Muscle of back (tissue), 11 donors: Measurements from ENCODE around the gene SCN1B. TPM values are rescaled to one million over a fixed set of nuclear protein-coding genes. Genes with fewer than 3 reads are reported as not detected.
"Not testable (repeated sequence)": the region's sequence is repeated elsewhere in the genome, so short reads cannot be mapped to it uniquely, and the experiment has no call there.

ENCODE experiments used
- DNase-seq, 3 donors: peaks; one replicate each; pipeline versions ENCODE4 v3.0.0 to v3.0.0-alpha.2; 2013
- polyA plus RNA-seq, 10 donors: library from polyadenylated mRNA; unstranded; fragments of 120-200 nt; gene quantifications; one replicate each; pipeline ENCODE4 v1.2.1, GENCODE V29; 2013; ENCODE audit not compliant: insufficient read length in 10 of 10

SCN1B gene
- polyA plus RNA-seq, 10 donors: 1.9 to 7.8 (median 4.5) TPM

DNA sequence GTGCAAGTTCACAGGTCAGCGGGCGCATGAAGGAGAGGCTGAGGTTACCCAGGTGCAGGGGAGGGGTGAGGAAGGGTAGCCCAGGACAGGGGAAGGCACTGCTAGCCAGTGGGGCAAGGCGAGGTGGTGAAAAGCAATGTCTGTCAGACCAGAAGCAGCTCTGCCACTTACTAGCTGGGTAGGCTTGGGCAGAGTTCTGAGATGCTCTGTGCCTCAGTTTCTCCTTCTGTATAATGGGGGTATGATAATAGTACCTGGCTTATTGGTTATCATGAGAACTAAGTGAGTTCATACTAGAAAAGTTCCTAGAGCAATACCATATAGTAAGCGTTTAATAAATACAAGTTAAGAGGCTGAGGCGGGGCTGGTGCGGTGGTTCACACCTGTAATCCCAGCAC lies 14.3 kb upstream of the SCN1B start:
- no peak for DNase-seq

GRCh38 chr19:35017507-35017906 lies 12.8 kb upstream of the SCN1B start:
- no peak for DNase-seq

- no peak for DNase-seq
Measured at GRCh38 chr19:35018379-35018778, 11.9 kb upstream of the SCN1B start.

DNA sequence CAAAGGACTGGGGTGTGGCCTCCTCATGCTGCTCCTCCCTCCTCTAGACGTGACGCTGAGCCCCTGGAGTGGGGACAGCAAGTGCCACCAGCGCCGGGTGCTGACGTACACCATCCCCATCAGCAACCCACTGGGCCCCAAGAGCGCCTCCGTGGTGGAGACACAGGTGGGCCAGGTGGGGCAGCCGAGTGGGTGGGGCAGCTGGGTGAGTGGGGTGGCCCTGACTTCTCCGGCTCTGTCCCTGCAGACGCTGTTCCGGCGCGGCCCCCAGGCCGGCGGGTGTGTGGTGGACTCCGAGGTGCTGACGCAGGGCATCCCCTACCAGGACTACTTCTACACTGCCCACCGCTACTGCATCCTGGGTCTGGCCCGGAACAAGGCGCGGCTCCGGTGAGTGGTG lies 11.1 kb upstream of the SCN1B start:
- no peak for DNase-seq

- DNase-seq: no peak
Measured at GRCh38 chr19:35021016-35021415, 9.3 kb upstream of the SCN1B start.

GRCh38 chr19:35021596-35021995 lies 8.7 kb upstream of the SCN1B start:
- no peak for DNase-seq

DNA sequence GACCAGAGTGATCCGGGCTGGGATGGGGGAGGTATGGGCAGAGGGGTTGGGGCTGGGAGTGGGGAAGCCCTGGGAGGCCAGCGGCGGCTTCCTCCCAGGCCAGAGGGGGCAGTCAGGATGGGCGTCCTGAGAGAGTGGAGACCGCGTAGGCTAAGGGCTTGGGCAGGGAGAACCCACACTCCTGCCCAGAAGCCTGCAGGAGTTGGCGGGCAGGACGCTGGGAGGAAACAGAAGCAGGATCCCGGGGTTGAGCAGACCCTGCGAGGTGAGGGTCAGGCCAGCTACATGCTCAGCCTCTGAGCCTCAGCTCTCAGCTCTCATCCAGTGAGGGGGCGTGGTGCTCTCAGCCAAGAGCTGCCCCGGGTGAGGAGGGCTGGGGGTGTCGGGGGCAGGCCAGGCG lies 7.8 kb upstream of the SCN1B start:
- no peak for DNase-seq

- DNase-seq: no peak
Measured at GRCh38 chr19:35023428-35023827, 6.8 kb upstream of the SCN1B start.

DNA sequence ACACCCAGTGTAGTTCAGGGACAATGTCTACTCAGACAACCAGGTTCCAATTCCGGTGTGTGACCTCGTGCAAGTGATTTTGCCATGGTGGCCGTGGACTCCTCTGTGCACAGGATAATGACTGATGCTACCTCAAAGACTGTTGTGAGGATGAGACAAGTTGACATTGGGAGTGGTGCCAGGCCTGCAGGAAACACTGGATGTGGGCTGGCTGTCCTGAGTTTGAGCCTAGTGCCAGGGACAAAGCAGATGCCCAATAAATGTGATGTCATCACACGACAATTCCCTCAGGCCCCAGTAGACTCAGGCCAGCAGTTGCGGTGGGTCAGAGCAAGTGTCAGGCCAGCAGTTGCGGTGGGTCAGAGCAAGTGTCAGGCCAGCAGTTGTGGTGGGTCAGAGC lies 6.2 kb upstream of the SCN1B start:
- DNase-seq: no peak

GRCh38 chr19:35025969-35026368 lies 4.3 kb upstream of the SCN1B start:
- DNase-seq: no peak

DNA sequence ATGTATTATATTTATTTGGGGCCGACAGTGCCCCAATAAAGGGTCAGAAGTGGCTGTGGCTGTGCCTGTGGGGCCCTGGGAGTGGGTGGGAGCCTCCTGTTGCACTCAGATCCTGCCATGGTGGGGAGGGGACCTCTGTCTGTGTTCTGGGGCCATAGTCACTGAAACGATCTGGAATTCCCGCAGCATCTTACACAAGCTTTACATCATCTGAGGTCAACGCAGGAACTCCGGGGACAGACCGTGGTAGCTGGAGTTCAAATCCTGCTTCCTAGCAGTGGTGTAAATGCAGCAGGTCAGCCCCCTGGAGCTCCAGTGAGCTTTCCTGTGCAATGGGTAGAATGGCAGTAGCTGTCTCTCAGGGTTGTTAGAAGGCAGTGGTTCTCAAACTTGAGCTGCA lies 3.9 kb upstream of the SCN1B start:
- DNase-seq: no peak

DNA sequence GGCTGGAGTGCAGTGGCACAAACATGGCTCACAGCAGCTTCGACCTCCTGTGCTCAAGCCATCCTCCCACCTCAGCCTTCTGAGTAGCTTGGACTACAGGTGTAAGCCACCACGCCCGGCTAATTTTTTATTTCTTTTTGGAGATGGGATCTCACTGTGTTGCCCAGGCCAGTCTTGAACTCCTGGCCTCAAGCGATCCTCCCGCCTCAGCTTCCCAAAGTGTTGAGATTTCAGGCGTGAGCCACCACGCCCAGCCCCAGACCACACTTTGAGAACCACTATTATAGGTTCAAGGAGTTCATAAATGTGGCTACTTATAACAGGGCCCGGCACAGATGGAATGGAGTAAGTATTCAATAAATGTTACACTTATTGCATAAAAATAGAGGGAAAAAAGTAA lies 3.3 kb upstream of the SCN1B start:
- DNase-seq: no peak

DNA sequence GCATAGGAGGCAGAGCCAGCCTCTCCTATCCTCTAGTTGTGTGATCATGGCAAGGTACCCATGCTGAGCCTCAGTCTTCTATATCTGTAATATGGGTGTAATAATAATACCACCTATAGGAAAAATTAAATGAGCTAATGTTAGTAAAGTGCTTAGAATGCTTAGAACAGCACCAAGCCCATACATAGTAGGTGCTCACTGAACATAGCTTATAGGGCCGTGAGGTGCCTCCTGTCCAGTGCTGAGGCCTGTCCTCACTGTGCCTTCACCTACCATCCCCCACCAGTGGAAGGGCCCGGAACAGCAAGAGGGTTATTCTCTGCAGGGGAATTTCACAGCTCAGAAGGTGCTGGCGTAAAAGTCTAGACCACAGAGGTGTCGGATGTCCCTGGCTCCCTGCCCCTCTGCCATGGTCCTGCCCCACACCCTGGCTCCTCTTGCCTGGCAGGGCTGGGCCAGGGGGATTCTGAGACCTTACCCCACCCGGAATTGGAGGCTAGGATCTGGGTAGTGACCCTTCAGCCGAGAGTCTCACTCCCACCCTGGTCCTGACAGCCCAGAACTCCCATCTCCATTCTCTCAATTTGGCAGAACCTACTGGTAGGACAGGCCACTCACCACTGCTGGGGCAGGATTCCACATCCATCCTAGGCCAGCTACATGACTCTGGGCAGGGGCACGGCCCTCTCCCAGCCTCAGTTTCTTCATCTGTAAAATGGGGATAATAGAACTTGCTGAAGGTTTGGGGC lies 2.2 kb upstream of the SCN1B start:
- DNase-seq: no peak

DNA sequence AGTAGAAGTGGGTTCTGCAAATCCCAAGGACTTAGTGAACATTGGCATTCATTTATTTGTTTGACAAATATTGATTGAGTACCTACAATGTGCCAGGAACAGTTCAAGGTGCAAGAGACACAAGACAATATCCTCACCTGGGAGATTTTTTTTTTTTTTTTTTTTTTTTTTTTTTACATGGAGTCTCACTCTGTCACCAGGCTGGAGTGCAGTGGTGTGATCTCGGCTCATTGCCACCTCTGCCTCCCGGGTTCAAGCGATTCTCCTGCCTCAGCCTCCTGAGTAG lies 1.7 kb upstream of the SCN1B start:
- DNase-seq: not testable (repeated sequence)

DNA sequence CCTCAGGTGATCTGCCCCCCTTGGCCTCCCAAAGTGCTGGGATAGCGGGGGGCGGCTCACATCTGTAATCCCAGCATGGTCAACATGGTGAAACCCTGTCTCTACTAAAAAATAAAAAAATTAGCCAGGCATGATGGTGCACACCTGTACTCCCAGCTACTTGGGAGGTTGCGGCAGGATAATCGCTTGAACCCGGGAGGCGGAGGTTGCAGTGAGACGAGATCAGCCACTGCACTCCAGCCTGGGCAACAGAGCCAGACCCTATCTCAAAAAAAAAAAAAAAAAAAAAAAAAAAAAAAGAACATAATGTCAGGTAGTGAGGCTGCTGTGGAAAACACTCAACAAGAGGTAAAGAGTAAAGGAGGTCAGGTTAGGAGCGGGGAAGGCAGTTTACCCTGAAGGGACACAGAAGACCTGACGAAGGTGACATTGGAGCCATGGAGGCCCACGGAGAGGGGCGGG lies 964 bp upstream of the SCN1B start:
- not testable (repeated sequence) for DNase-seq

GRCh38 chr19:35029737-35030256 lies 473 bp upstream of the SCN1B start:
- no peak for DNase-seq

GRCh38 chr19:35031072-35031881 lies 1.0 kb downstream of the SCN1B start:
- peak in 2 of 3 donors; percentile 53 to 70 for DNase-seq

- DNase-seq: no peak
Measured at GRCh38 chr19:35032356-35032865, 2.1 kb downstream of the SCN1B start.

DNA sequence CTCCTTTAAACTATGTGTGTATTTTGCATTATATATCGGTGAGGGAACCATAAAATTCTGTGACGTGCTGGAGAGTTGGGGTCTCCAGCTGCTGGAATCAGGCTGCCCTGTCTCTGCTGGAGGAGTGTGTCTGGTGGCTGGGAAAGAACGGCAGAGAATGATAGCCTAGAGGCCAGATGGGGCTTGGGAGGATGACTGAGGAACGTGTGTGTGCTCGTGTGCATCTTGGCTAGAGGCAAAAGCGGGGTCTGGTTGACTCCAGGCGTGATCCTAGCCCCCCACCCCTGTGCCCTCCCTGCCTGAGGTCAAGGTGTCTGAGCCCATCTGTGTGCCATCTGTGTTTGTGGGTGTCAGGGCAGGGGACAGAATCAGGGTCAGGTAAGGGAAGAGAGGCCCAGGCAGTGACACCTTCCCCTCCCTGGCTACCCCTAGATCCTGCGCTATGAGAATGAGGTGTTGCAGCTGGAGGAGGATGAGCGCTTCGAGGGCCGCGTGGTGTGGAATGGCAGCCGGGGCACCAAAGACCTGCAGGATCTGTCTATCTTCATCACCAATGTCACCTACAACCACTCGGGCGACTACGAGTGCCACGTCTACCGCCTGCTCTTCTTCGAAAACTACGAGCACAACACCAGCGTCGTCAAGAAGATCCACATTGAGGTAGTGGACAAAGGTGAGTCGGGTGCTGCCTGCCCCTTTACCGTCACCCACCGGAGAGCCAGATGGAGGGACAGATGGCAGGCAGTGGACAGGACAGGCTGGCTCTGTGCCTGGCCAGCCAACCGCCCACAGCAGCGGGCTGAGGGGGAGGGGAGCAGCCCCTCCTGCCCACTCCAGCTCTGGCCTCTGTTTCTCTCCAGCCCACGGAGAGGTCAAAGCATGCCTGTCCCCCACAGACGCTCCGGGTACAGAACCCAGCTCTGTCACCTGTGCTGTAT lies 3.1 kb downstream of the SCN1B start:
- no peak for DNase-seq

DNA sequence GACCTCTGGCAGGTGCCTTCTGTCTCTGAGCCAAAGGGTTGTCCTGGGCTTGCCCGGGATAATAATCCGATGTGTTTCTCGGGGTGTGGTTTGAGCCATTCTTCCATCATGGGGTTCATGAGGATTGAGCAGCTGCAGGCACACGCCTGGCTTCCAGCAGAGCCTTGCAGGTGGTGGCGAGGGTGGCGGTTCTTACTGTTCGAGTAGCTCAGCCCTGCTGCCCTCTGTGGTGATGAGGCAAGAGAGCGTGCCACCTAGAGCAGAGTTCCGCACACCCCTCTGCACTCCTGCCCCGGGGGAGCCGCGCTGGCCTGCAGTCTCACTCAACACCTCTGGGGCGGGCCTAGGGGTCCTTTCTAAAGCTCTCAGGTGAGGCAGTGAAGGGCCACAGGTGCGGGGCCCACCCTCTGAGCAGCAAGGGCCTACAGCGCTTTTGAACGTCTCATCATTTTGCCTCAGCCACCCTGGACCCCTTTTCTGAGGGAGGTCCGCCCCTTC lies 3.8 kb downstream of the SCN1B start:
- no peak for DNase-seq

DNA sequence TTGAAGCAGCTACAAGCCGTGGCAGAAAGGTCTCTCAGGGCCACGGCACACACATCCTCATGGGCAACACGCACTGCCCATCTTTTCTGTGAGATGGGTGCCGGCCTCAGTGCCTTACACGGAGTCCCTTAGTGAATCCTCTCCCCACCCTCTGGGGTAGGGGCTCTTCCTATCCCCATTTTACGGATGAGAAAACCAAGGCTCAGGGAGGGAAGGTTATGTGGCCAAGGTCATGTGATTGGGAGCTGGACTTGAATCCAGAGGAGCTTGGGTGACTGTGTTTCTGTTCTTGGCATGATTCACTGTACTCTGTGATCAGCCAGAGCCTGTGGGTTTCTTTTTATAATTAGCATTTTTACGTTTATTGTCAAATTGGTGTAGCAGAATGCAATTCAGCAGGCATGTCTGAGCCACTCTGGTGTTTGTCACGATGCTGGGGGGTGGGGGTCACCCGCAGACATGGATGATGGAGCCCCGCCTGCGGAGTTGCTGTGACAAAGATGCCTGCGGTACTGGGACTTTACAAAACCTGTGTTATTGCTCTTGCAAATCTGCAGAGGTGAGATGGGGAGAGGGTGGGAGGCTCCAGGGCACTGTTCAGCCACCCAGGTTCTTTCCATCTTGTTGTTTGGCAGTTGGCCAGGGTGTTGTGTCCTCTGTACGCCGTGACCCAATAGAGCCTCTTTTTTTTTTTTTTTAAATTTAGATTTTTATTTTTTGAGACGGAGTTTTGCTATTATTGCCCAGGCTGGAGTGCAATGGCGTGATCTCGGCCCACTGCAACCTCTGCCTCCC lies 4.5 kb downstream of the SCN1B start:
- no peak for DNase-seq
